Activated naive CD4-positive, alpha-beta T cell treated with anti-CD3 and anti-CD28 coated beads for 36 hours (primary cell): Measurements from ENCODE around the gene NKX6-2. TPM values are rescaled to one million over a fixed set of nuclear protein-coding genes. Genes with fewer than 3 reads are reported as not detected.

ENCODE experiments used
- CTCF ChIA-PET: fragments of 350-600 bp; sonication (Branson Sonifier 250); formaldehyde crosslinking; loops from one replicate; lab custom pipeline; 2021; ENCODE audit warnings: antibody characterized with exemption; lab: Charles Lee
- DNase-seq: peaks from one replicate; pipeline ENCODE4 v3.0.0-alpha.2; 2020
- H3K27ac Mint-ChIP-seq: one replicate; pipeline ENCODE4 v1.8.0; 2021; ENCODE audit warnings: mild to moderate bottlenecking, mixed read lengths
- H3K27me3 Mint-ChIP-seq: one replicate; pipeline ENCODE4 v1.8.0; 2021; ENCODE audit warnings: low read depth, mixed read lengths
- H3K36me3 Mint-ChIP-seq: one replicate; pipeline ENCODE4 v1.8.0; 2021; ENCODE audit warnings: low read depth, mixed read lengths
- H3K4me1 Mint-ChIP-seq: one replicate; pipeline ENCODE4 v1.8.0; 2021; ENCODE audit warnings: low read depth, mixed read lengths
- H3K4me3 Mint-ChIP-seq: one replicate; pipeline ENCODE4 v1.8.0; 2021; ENCODE audit warnings: mild to moderate bottlenecking, moderate library complexity, mixed read lengths
- H3K9me3 Mint-ChIP-seq: one replicate; pipeline ENCODE4 v1.8.0; 2021; ENCODE audit warnings: mixed read lengths
- intact Hi-C: fragments of 100-400 bp; cut with micrococcal nuclease; formaldehyde crosslinking; loops from one replicate; pipeline ENCODE4 v1.15.1; 2023
- total RNA-seq, 2 experiments: library from RNA; stranded (reverse); gene quantifications; one replicate each; pipeline ENCODE4 v1.2.3, GENCODE V29; 2021

NKX6-2 gene
- total RNA-seq, 2 experiments from 2014 or later, result not detected

DNA sequence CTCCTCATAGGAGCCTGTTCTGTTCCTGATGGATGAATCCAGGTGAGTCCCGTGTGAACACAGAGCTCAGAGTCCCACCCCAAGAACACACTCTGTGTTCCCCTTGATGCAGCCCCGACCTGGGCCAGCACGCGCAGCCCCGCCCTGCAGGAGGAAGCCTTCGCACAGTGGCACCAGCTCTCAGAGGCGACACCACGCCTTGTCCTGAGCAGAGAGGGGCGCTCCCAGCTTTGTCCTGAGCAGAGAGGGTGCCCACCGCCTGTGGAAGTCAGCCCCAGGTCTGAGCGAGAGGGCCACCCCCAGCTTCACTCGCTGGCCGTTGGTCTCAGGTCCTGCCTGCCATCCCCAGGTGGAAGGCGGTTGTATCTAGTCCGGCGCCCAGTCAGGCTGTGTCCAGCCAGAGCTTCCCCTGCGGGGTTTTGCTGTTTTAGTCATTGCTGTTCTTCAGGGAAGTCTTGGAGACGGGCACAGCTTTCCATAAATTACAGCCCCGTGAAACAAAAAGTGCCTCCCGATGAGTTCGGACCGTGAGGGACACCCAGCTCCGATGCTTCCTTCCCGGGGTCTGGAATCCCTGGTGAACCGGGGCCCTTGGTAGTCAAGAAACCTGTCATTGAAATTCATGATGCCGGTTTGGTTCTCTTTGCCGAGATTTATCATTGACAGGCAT is 43.6 kb downstream of the NKX6-2 start:
- H3K36me3 Mint-ChIP-seq, result no peaks in the 10 kb centered on the region
- CTCF ChIA-PET, result interaction anchor here (0.5 kb wide), 1 partner anchor 221 kb away, joined by 3 read pairs; no protein-coding TSS in a partner anchor
- no peaks in the 10 kb centered on the region for H3K4me1 Mint-ChIP-seq
- no peaks in the 10 kb centered on the region for H3K27me3 Mint-ChIP-seq
- DNase-seq, result no peak
- intact Hi-C loops, result no loop called here
- H3K27ac Mint-ChIP-seq, result no peak overlapping the region
- H3K9me3 Mint-ChIP-seq, result no peaks in the 10 kb centered on the region
- no peak overlapping the region for H3K4me3 Mint-ChIP-seq

DNA sequence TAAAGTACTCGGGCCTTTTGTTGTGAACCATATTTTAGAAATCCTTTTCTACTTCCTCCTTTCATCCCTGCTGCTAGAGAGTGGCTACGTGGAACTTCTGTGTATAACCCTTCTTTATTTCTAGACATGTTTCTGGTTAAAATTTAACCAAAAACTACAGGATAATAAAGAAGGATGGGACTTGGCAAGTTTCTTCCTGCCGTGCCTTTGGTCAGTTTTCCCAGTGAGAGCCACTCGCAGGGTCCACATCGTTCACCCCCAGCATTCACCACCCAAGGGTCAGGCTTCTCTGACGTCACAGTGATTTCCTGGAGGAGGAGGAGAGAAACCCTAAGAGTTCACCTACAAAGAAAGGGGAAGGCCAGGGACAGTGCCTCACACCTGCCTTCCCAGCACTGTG is 45.4 kb downstream of the NKX6-2 start:
- H3K4me1 Mint-ChIP-seq, result no peaks in the 10 kb centered on the region
- no peaks in the 10 kb centered on the region for H3K36me3 Mint-ChIP-seq
- no peaks in the 10 kb centered on the region for H3K9me3 Mint-ChIP-seq
- H3K27ac Mint-ChIP-seq, result no peak overlapping the region
- CTCF ChIA-PET, result no interaction called here
- H3K27me3 Mint-ChIP-seq, result no peaks in the 10 kb centered on the region
- no peak for DNase-seq
- intact Hi-C loops, result no loop called here
- no peak overlapping the region for H3K4me3 Mint-ChIP-seq

DNA sequence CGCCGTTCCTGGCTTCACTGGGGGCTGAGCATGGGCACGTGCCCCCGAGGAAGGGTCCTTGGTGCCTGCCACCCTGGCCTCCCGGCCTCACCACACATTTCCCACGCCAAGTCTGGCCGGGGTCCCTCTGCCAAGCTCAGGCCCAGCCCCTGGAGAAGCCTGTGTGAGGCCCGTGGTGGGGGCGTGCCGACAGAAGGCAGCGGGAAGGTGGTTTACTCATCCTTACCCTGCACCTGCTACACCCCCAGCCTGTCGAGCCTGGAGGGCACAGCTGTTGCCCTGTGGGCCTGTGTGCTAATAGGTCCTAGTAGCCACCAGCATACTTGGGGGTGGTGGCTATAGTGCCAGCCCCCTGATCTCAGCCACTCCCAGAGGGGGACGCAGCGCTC is 46.7 kb downstream of the NKX6-2 start:
- H3K36me3 Mint-ChIP-seq, result no peaks in the 10 kb centered on the region
- no peaks in the 10 kb centered on the region for H3K27me3 Mint-ChIP-seq
- no peak overlapping the region for H3K4me3 Mint-ChIP-seq
- CTCF ChIA-PET, result no interaction called here
- no peak for DNase-seq
- intact Hi-C loops, result no loop called here
- H3K27ac Mint-ChIP-seq, result no peak overlapping the region
- H3K4me1 Mint-ChIP-seq, result no peaks in the 10 kb centered on the region
- no peaks in the 10 kb centered on the region for H3K9me3 Mint-ChIP-seq

DNA sequence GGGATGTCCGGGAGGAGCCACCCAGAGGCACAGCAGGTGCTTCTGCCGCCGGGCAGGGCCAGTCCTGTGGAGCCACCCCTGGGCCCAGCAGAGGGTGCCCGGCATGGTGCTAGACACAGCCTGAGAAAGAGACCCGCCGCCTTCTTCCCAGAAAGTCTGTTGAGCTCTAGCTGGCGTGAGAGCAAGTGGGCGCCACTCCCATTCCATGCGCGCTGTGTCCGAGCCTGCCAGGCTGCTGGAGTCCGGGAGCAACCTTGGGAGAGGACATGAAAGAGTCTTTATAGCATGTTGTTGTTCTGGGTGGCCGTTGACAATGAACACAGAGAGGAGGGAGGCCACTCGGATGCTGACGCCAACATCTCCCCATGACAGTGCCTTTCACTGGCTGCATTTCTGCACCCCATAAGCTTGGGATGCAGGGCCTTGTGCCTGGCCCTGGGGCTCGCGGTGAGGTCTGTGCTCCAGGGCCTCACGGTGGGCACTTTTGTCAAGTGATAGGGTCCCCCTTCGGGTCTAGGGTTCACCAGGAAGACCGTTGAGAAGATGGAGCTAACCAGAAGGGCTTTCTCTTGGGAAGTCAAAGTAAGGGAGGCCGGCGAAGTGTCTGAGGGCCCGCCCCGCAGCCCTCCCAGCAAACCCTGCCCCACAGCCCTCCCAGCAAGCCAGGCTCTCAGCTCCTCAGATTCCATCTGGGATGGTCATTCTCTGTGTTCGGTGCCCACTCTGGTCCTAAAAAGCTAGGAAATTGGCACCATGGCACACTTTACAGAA is 47.3 kb downstream of the NKX6-2 start:
- Mint-ChIP-seq H3K4me3 (no peak overlapping the region), H3K4me1 (no peaks in the 10 kb centered on the region), H3K27ac (no peak overlapping the region), H3K36me3 (no peaks in the 10 kb centered on the region), H3K27me3 (no peaks in the 10 kb centered on the region), H3K9me3 (no peaks in the 10 kb centered on the region)
- intact Hi-C loops, result no loop called here
- no peak for DNase-seq
- CTCF ChIA-PET, result no interaction called here

DNA sequence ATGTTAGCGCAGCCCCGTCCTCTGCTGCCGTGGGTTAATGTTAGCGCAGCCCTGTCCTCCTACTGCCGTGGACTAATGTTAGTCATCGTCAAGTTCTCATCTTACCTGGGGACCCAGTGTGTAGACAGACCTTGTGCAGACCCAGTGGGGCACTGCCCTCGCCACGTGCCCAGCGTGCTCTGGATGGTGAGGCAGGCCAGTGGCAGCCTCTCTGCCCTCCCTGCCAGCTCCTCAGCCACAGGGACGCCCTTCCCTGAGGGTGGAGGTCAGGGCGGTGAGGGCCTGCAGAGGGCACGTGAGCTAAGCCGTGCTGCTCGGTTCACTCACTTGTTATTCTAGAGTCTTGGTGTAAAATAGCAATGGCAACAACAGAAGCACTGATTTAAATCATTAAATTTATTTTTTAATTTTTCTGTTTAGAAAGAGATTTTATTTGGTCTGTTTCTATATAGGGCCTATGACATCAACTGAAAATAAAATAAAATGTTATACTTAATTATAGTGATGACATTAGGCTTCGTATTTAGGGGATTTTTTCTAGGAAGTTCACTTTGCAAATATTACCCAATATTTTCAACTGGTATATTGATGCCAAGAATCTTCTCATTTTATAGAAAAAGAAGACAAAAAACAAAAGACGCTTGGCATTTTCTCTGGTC is 48.4 kb downstream of the NKX6-2 start:
- no peaks in the 10 kb centered on the region for H3K9me3 Mint-ChIP-seq
- no peak for DNase-seq
- H3K27me3 Mint-ChIP-seq, result no peaks in the 10 kb centered on the region
- H3K4me3 Mint-ChIP-seq, result no peak overlapping the region
- intact Hi-C loops, result no loop called here
- no peaks in the 10 kb centered on the region for H3K36me3 Mint-ChIP-seq
- H3K27ac Mint-ChIP-seq, result no peak overlapping the region
- H3K4me1 Mint-ChIP-seq, result no peaks in the 10 kb centered on the region
- CTCF ChIA-PET, result no interaction called here

DNA sequence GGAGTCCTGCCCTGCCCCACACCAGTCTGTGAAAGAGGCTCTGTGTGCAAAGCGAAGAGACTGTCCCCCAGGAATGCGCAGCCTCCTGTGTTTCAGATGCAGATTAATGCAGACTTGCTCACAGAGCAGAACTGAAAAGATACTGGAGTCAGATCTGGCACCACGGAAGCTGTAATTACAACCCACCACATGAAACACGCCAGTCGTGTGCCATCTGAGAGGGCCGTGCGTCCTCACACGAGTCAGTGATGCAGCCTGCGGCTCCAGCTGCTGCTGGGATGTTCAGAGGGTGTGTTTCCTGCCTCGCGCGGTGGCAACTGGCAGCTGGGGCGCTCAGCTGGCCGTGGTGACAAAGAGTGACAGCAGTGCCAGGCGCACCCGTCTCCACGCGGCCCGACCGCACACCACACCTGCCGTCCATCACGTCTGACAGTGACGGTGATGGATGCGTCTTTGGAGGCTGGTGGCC is 50.0 kb downstream of the NKX6-2 start:
- H3K4me1 Mint-ChIP-seq, result no peaks in the 10 kb centered on the region
- no peaks in the 10 kb centered on the region for H3K9me3 Mint-ChIP-seq
- no peak for DNase-seq
- CTCF ChIA-PET, result no interaction called here
- peaks cover 1% of the 10 kb centered on the region for H3K36me3 Mint-ChIP-seq
- H3K27ac Mint-ChIP-seq, result no peak overlapping the region
- H3K4me3 Mint-ChIP-seq, result no peak overlapping the region
- intact Hi-C loops, result no loop called here
- no peaks in the 10 kb centered on the region for H3K27me3 Mint-ChIP-seq

DNA sequence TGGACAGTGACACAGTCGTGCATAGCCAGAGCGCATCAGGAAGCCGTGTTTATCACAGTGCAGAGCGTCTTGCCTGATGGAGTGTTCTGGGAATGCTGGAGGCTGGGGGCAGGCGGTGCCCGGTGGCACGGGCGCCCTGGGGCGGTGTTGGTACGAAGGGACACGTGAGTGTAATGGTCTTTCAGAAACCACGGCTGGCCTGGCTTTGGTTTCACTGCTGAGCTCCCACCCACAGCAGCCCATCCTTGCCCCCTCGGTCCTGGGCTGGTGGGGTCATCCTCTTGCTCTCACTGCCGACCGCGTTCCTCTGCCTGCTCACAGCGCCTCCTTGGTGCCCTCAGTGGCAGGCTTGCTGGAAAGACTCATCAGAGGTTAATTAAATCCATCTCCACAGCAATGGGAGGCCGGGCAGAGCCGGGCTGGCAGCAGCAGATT is 50.6 kb downstream of the NKX6-2 start:
- CTCF ChIA-PET, result no interaction called here
- Mint-ChIP-seq H3K36me3 (peaks cover 1% of the 10 kb centered on the region), H3K27me3 (no peaks in the 10 kb centered on the region), H3K27ac (no peak overlapping the region), H3K4me1 (no peaks in the 10 kb centered on the region), H3K4me3 (no peak overlapping the region), H3K9me3 (no peaks in the 10 kb centered on the region)
- no peak for DNase-seq
- intact Hi-C loops, result no loop called here

DNA sequence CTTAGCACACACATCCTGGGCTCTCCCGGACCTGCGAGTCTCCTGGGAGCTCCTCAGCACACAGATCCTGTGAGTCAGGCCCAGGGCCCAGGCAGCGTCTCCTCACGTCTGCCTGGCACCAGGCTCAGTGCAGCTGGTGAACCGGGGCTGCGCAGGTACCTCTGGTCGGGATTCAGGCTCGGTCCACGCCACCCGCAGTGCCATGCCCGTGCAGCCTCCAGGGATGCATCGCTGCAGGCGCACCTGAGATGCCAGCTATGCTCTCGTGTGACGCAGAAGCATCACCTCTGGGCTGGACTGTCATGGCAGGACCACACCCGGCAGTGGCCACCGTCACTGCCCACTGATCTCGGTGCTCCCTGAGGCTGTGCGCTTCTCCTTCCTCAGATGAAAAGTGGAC is 52.0 kb downstream of the NKX6-2 start:
- no peak overlapping the region for H3K4me3 Mint-ChIP-seq
- no peak for DNase-seq
- H3K9me3 Mint-ChIP-seq, result no peaks in the 10 kb centered on the region
- no peaks in the 10 kb centered on the region for H3K4me1 Mint-ChIP-seq
- H3K36me3 Mint-ChIP-seq, result peaks cover 2% of the 10 kb centered on the region
- no peaks in the 10 kb centered on the region for H3K27me3 Mint-ChIP-seq
- no peak overlapping the region for H3K27ac Mint-ChIP-seq
- intact Hi-C loops, result no loop called here
- CTCF ChIA-PET, result no interaction called here

Other genes starting within 250 kb of the NKX6-2 start
- 10 to 100 TPM; 17.3 to 19.5 TPM for gene INPP5A, start 248.4 kb downstream of the NKX6-2 start, total RNA-seq
- not detected for gene CFAP46, start 156.4 kb upstream of the NKX6-2 start, total RNA-seq